ENCODE results near the gene SIMC1. TPM values are rescaled to one million over a fixed set of nuclear protein-coding genes. Genes with fewer than 3 reads are reported as not detected.

The SIMC1 gene
- total and polyA plus RNA-seq, 2 of the 4 experiments (the other 2 are of a cell fraction), result 8.2 to 11.7 TPM

DNA sequence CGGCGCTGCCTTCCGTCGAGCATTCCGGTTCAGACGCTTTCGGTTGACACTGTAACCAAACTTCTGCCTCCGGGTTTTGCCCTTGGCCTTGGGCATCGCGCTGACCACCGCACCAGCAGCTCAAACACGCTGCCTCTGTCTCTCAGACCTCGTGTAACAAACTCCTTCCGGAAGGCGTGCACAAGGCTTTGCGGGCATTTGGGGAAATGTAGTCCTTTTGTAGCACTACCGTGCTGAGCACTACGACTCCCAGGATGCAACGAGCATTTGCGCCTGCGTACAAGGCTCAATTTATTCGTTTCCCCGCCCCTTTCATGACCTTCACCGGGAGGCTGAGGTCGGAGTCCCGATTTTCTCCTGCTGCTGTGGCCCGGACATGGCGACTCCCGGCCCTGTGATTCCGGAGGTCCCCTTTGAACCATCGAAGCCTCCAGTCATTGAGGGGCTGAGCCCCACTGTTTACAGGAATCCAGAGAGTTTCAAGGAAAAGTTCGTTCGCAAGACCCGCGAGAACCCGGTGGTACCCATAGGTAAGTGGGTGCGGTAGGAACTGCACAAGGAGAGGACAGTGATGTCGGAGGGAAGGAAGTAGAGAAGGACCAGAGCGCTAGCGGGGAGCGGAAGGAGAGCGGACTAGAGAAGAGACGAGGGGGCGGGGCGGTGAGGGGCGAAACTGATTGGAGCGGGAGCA lies 150.4 kb downstream of the SIMC1 start, which contains the start of the genes HIGD2A and NOP16:
Gene HIGD2A (plus strand): TSS at position 308 of the 691 bp plus-strand sequence. CDS start 69 bp downstream, at position 377.
Gene NOP16 (minus strand): TSS at position 155 of the 691 bp plus-strand sequence. CDS start 59 bp downstream, at position 96.
- Histone ChIP-seq H3K56ac (ENCODE audit: extremely low read depth, insufficient read depth, low read length) (peak within 1 kb of the TSS; percentile 93), H2AK5ac (ENCODE audit: low read depth, low read length) (peak within 1 kb of the TSS; percentile 98), H3K14ac (replicated peaks; ENCODE audit: low read depth, low read length) (peak within 1 kb of the TSS; percentile 93), H2AK9ac (replicated peaks; ENCODE audit: low read depth, low read length, poor library complexity) (peak within 1 kb of the TSS; percentile 100), H3K9ac (ENCODE audit: low read depth, low read length) (peak within 1 kb of the TSS; percentile 86), H3K36me3 (ENCODE audit: control insufficient read depth, insufficient read depth, low read length) (peaks cover 34% of the 10 kb centered on the region), H2BK5ac (ENCODE audit: low read depth, low read length, poor library complexity, severe bottlenecking) (peak within 1 kb of the TSS; percentile 83), H3K18ac (ENCODE audit: low read depth, low read length) (peak within 1 kb of the TSS; percentile 31; the same call in 1 of the 2 replicates), H2BK20ac (ENCODE audit: low read depth, low read length) (no peak within 1 kb of the TSS), H4K20me1 (ENCODE audit: insufficient read depth, low read length) (peaks cover 3% of the 10 kb centered on the region; the same call in 1 of the 2 replicates), H4K8ac (ENCODE audit: low read depth in 2 of 2, low read length in 2 of 2) (peak within 1 kb of the TSS; percentile 83 to 97), H3K23ac (ENCODE audit: low read depth, low read length) (peak within 1 kb of the TSS; percentile 72; the same call in 1 of the 2 replicates), H3K9me3 (ENCODE audit: control insufficient read depth, insufficient read depth, low read length) (no peaks in the 10 kb centered on the region), H2BK120ac (ENCODE audit: low read depth, low read length) (peak within 1 kb of the TSS; percentile 66), H3K27me3 (ENCODE audit: control insufficient read depth, insufficient read depth, low read length) (no peaks in the 10 kb centered on the region), H4K5ac (ENCODE audit: low read depth, low read length) (peak within 1 kb of the TSS; percentile 95), H3K79me1 (ENCODE audit: low read depth in 1 of 2, low read length in 2 of 2) (peaks cover 9 to 49% of the 10 kb centered on the region in 2 experiments; a peak in 3 of 4 replicates), H2AFZ (replicated peaks; ENCODE audit: low read length, poor library complexity) (peak within 1 kb of the TSS; percentile 96), H3K4me1 (ENCODE audit: control insufficient read depth, insufficient read depth, low read length) (no peaks in the 10 kb centered on the region), H3K27ac (ENCODE audit: insufficient read depth, low read length) (peak within 1 kb of the TSS; percentile 95), H3K4me3 (ENCODE audit: insufficient read depth, low read depth, low read length) (peak within 1 kb of the TSS; percentile 73), H2BK15ac (ENCODE audit: low read depth, low read length) (no peak within 1 kb of the TSS; the same call in 2 of the 3 replicates), H3K9me1 (ENCODE audit: insufficient read depth, low read length) (no peaks in the 10 kb centered on the region; the same call in 1 of the 2 replicates), H3K4me2 (ENCODE audit: low read depth, low read length) (peak within 1 kb of the TSS; percentile 95), H4K91ac (ENCODE audit: insufficient read depth, low read depth, low read length) (peak within 1 kb of the TSS; percentile 65), H3K4ac (ENCODE audit: low read depth, low read length) (peak within 1 kb of the TSS; percentile 93)
- intact Hi-C loops (cut with micrococcal nuclease), result no loop called here
- peak; percentile 98 for DNase-seq
- 0% methylated on average over 24 of the region's 47 CpGs; no CpG with 5 or more reads in 1 of the 2 experiments for WGBS, 2 experiments (ENCODE audit: extremely low coverage in 2 of 2, insufficient read length in 1 of 2)
- ATAC-seq (ENCODE audit: low read depth), result peak; percentile 93
- POLR2A ChIA-PET (ENCODE audit: unreplicated experiment), result interaction anchor here (0.6 kb wide), 1 partner anchor 17 kb away, joined by 5 read pairs; no protein-coding TSS in a partner anchor
- BruUV-seq (replicated peaks), result no TSS peak
- TF ChIP-seq RAD21 (IDR thresholded peaks at IDR 0.05; ENCODE audit: low read length) (no peak), MXI1 (IDR thresholded peaks at IDR 0.05; ENCODE audit: borderline replicate concordance, low read depth, low read length) (peak; percentile 100), FOS (IDR thresholded peaks at IDR 0.05; ENCODE audit: low read depth, low read length) (0 out of 2 replicates have a peak, but pooled peaks have one; percentile 7), NFE2L2 (IDR thresholded peaks at IDR 0.05; ENCODE audit: low read depth, low read length) (no peak), ELK1 (IDR thresholded peaks at IDR 0.05; ENCODE audit: borderline replicate concordance, low read depth, low read length) (no peak), BHLHE40 (IDR thresholded peaks at IDR 0.05; ENCODE audit: low read depth, low read length) (no peak), POLR2A (IDR thresholded peaks at IDR 0.05; ENCODE audit: low read depth, low read length) (peak; percentile 59), MAZ (IDR thresholded peaks at IDR 0.05; ENCODE audit: borderline replicate concordance, low read depth, low read length) (peak; percentile 92), CEBPB (IDR thresholded peaks at IDR 0.05; ENCODE audit: low read depth, low read length) (no peak)
- TF ChIP-seq, protein P1, sequence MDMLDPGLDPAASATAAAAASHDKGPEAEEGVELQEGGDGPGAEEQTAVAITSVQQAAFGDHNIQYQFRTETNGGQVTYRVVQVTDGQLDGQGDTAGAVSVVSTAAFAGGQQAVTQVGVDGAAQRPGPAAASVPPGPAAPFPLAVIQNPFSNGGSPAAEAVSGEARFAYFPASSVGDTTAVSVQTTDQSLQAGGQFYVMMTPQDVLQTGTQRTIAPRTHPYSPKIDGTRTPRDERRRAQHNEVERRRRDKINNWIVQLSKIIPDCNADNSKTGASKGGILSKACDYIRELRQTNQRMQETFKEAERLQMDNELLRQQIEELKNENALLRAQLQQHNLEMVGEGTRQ (IDR thresholded peaks at IDR 0.05; ENCODE audit: low read depth, low read length), result peak; percentile 42; the same call in 1 of the 2 replicates
- TF ChIP-seq, protein P2, sequence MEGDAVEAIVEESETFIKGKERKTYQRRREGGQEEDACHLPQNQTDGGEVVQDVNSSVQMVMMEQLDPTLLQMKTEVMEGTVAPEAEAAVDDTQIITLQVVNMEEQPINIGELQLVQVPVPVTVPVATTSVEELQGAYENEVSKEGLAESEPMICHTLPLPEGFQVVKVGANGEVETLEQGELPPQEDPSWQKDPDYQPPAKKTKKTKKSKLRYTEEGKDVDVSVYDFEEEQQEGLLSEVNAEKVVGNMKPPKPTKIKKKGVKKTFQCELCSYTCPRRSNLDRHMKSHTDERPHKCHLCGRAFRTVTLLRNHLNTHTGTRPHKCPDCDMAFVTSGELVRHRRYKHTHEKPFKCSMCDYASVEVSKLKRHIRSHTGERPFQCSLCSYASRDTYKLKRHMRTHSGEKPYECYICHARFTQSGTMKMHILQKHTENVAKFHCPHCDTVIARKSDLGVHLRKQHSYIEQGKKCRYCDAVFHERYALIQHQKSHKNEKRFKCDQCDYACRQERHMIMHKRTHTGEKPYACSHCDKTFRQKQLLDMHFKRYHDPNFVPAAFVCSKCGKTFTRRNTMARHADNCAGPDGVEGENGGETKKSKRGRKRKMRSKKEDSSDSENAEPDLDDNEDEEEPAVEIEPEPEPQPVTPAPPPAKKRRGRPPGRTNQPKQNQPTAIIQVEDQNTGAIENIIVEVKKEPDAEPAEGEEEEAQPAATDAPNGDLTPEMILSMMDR (conservative IDR thresholded peaks at IDR 0.05; ENCODE audit: low read depth, low read length), result no peak
- in situ Hi-C loops (cut with MboI; ENCODE audit: low sequenced_read_pairs), result no loop called here
- dilution Hi-C loops (cut with HindIII; ENCODE audit: low sequenced_read_pairs, unreplicated experiment), result no loop called here
- CTCF ChIA-PET, result interaction anchor here (0.6 kb wide), 1 partner anchor 259 kb away, joined by 3 read pairs; no protein-coding TSS in a partner anchor

All from IMR-90 (cell line).